Stimulated activated naive CD4-positive, alpha-beta T cell (primary cell): ENCODE results near the gene LHFPL6.

ENCODE experiments used
- DNase-seq, 6 experiments: peaks; one replicate each; lab custom pipeline; 2025; lab: John Stamatoyannopoulos, UW

LHFPL6 gene

GRCh38 chr13:39462906-39463305 lies 140.1 kb downstream of the LHFPL6 start:
- no peak for DNase-seq

GRCh38 chr13:39462428-39462827 lies 140.6 kb downstream of the LHFPL6 start:
- DNase-seq = no peak

- DNase-seq = no peak
These were observed 141.2 kb downstream of the LHFPL6 start for GRCh38 chr13:39461685-39462266.

- no peak for DNase-seq
These were observed 145.7 kb downstream of the LHFPL6 start for GRCh38 chr13:39457274-39457673.

GRCh38 chr13:39455521-39456175 lies 147.3 kb downstream of the LHFPL6 start:
- DNase-seq = no peak

GRCh38 chr13:39452834-39453233 lies 150.2 kb downstream of the LHFPL6 start:
- DNase-seq = no peak

- DNase-seq = no peak
These were observed 150.6 kb downstream of the LHFPL6 start for GRCh38 chr13:39452417-39452816.

- no peak for DNase-seq
These were observed 151.1 kb downstream of the LHFPL6 start for GRCh38 chr13:39451860-39452301.

GRCh38 chr13:39451301-39451700 lies 151.7 kb downstream of the LHFPL6 start:
- no peak for DNase-seq

GRCh38 chr13:39450176-39450575 lies 152.8 kb downstream of the LHFPL6 start:
- DNase-seq = no peak

GRCh38 chr13:39448834-39449233 lies 154.2 kb downstream of the LHFPL6 start:
- DNase-seq = no peak

- DNase-seq = no peak
These were observed 156.1 kb downstream of the LHFPL6 start for GRCh38 chr13:39446865-39447264.

- no peak for DNase-seq
These were observed 158.1 kb downstream of the LHFPL6 start for GRCh38 chr13:39444866-39445265.

- DNase-seq = no peak
These were observed 169.3 kb downstream of the LHFPL6 start for GRCh38 chr13:39433651-39434050.

GRCh38 chr13:39432196-39432595 lies 170.8 kb downstream of the LHFPL6 start:
- no peak for DNase-seq

GRCh38 chr13:39422845-39423565 lies 180.0 kb downstream of the LHFPL6 start:
- no peak for DNase-seq

GRCh38 chr13:39419876-39420275 lies 183.1 kb downstream of the LHFPL6 start:
- no peak for DNase-seq

- no peak for DNase-seq
These were observed 183.9 kb downstream of the LHFPL6 start for GRCh38 chr13:39419068-39419467.

- no peak for DNase-seq
These were observed 184.6 kb downstream of the LHFPL6 start for GRCh38 chr13:39418424-39418823.

GRCh38 chr13:39417643-39418042 lies 185.3 kb downstream of the LHFPL6 start:
- DNase-seq = no peak

GRCh38 chr13:39417131-39417530 lies 185.9 kb downstream of the LHFPL6 start:
- DNase-seq = no peak

- no peak for DNase-seq
These were observed 187.8 kb downstream of the LHFPL6 start for GRCh38 chr13:39415008-39415802.
